K562 (cell line): ENCODE results near the gene AQR. TPM values are rescaled to one million over a fixed set of nuclear protein-coding genes. Genes with fewer than 3 reads are reported as not detected.

Source experiments
- ATAC-seq: fragments of 200-7000 bp; cut with Tn5 transposase; 3 replicates; pipeline ENCODE4 v1.9.1; 2020; ENCODE audit warnings: moderate library complexity
- BruUV-seq: library from RNA; stranded (reverse); fragments of 400-500 nt; replicated peaks from 2 replicates; lab custom pipeline; 2021; lab: Mats Ljungman, UMichigan
- CTCF ChIA-PET: fragments of 300-600 bp; formaldehyde crosslinking; extraction: SDS; loops from one replicate; lab custom pipeline; 2021; ENCODE audit warnings: low intra/inter-chr PET ratio; lab: Yijun Ruan, JAX
- POLR2A ChIA-PET: fragments of 300-600, 350-650 bp; sonication (Branson Sonifier 250); formaldehyde crosslinking; extraction: SDS; loops from one replicate; lab custom pipeline; 2021; ENCODE audit warnings: antibody characterized with exemption, inconsistent platforms; lab: Yijun Ruan, JAX
- DNase-seq, 4 experiments: peaks; one replicate each; pipeline versions ENCODE4 v3.0.0 to v3.0.0-alpha.2; 2011 to 2018; ENCODE audit warnings: low spot score in 3 of 4, mixed read lengths in 3 of 4; ENCODE audit errors: extremely low read depth in 1 of 4
- FAIRE-seq: peaks from 2 replicates; lab custom pipeline; 2011; peaks lifted over from hg19 to GRCh38; lab: Jason Lieb, UNC
- H2AFZ ChIP-seq: 2 replicates; pipeline ENCODE4 v1.6.0; 2011; ENCODE audit warnings: low read depth, low read length, control low read depth, inconsistent platforms
- H3K27ac ChIP-seq: fragments of 200-600 bp; 3 replicates; pipeline ENCODE4 v1.8.0; 2011; ENCODE audit warnings: low read depth, mild to moderate bottlenecking, control low read depth, inconsistent platforms, low read length, moderate library complexity, mixed read lengths; ENCODE audit errors: extremely low read depth
- H3K27me3 ChIP-seq, 2 experiments: fragments of 300-600 bp in 1 of 2; 2 replicates in 1 of 2; 3 replicates in 1 of 2; pipeline versions ENCODE4 v1.6.0 to v1.8.0; 2011; ENCODE audit warnings: inconsistent platforms in 2 of 2, low read length in 2 of 2, mild to moderate bottlenecking in 1 of 2, mixed read lengths in 1 of 2, moderate library complexity in 1 of 2; ENCODE audit not compliant: control insufficient read depth in 2 of 2, insufficient read depth in 2 of 2
- H3K36me3 ChIP-seq: fragments of 300-600 bp; 3 replicates; pipeline ENCODE4 v1.8.0; 2011; ENCODE audit warnings: mild to moderate bottlenecking, low read length, inconsistent platforms; ENCODE audit not compliant: control insufficient read depth, insufficient read depth
- H3K4me1 ChIP-seq, 2 experiments: fragments of 200-600 bp in 1 of 2; replicated peaks in 1 of 2; 2 replicates in 1 of 2; 3 replicates in 1 of 2; pipeline versions ENCODE4 v1.5.1 to v1.8.0; 2011; ENCODE audit warnings: inconsistent platforms in 2 of 2, low read length in 2 of 2, mild to moderate bottlenecking in 1 of 2, mixed read lengths in 1 of 2, moderate library complexity in 1 of 2; ENCODE audit not compliant: control insufficient read depth in 2 of 2, insufficient read depth in 2 of 2
- H3K4me2 ChIP-seq: 2 replicates; pipeline ENCODE4 v1.6.1; 2011; ENCODE audit warnings: low read length, control low read depth, inconsistent platforms, mixed read lengths; ENCODE audit not compliant: insufficient read depth
- H3K4me3 ChIP-seq: fragments of 200-600 bp; sonication (generic), shearing (Covaris generic); 2 replicates; pipeline ENCODE4 v1.5.1; 2016; ENCODE audit warnings: control low read depth, inconsistent platforms
- H3K79me2 ChIP-seq: fragments of 200-600 bp; 3 replicates; pipeline ENCODE4 v1.8.0; 2011; ENCODE audit warnings: low read length, inconsistent platforms; ENCODE audit not compliant: control insufficient read depth, insufficient read depth
- H3K9ac ChIP-seq, 2 experiments: 2 replicates each; pipeline versions ENCODE4 v1.6.0 to v1.6.1; 2011; ENCODE audit warnings: low read depth in 2 of 2, low read length in 2 of 2, control low read depth in 1 of 2, inconsistent platforms in 1 of 2, mild to moderate bottlenecking in 1 of 2, mixed read lengths in 1 of 2; ENCODE audit not compliant: insufficient read depth in 1 of 2
- H3K9me1 ChIP-seq: one replicate; pipeline ENCODE4 v1.6.0; 2011; ENCODE audit warnings: inconsistent platforms, mild to moderate bottlenecking, low read length, moderate library complexity; ENCODE audit not compliant: control insufficient read depth, insufficient read depth
- H3K9me3 ChIP-seq: replicated peaks from 2 replicates; pipeline ENCODE4 v1.5.1; 2011; ENCODE audit warnings: low read depth, low read length, inconsistent platforms; ENCODE audit not compliant: control insufficient read depth, insufficient read depth
- H4K20me1 ChIP-seq: replicated peaks from 2 replicates; pipeline ENCODE4 v1.6.1; 2011; ENCODE audit warnings: low read length, inconsistent platforms, mixed read lengths; ENCODE audit not compliant: control insufficient read depth, insufficient read depth
- ARID1B ChIP-seq: fragments of 450-650 bp; IDR thresholded peaks from 2 replicates; pipeline ENCODE4 v1.6.1; 2016; ENCODE audit warnings: antibody characterized with exemption, mild to moderate bottlenecking, inconsistent platforms
- DNMT1 ChIP-seq: fragments of 450-650 bp; IDR thresholded peaks from 2 replicates; pipeline ENCODE4 v1.6.1; 2016; ENCODE audit warnings: antibody characterized with exemption, mild to moderate bottlenecking
- HNRNPH1 ChIP-seq: fragments of 200-400 bp; formaldehyde crosslinking; optimal IDR thresholded peaks from 2 replicates; pipeline ENCODE3; 2017; ENCODE audit warnings: low read depth, mild to moderate bottlenecking, low read length, moderate library complexity
- HOXB6 ChIP-seq: fragments of 250-450 bp; sonication (Bioruptor Pico); IDR thresholded peaks from 2 replicates; pipeline ENCODE4 v1.5.1; 2022; ENCODE audit warnings: mild to moderate bottlenecking, borderline replicate concordance
- WGBS: fragments of 100-300 bp; shearing (Covaris generic); methylation state at CpG from one replicate; pipeline ENCODE4 v1.1.6; 2016; ENCODE audit warnings: low coverage, mixed read lengths; ENCODE audit not compliant: insufficient coverage; ENCODE audit errors: missing lambda C conversion rate; 5-methylcytosine and 5-hydroxymethylcytosine counted together
- in situ Hi-C: fragments of 300-500 bp; cut with MboI; formaldehyde crosslinking; loops from 4 replicates; pipeline ENCODE4 v1.15.0; 2018; ENCODE audit warnings: inconsistent platforms, mixed read lengths
- intact Hi-C: fragments of 100-400 bp; cut with micrococcal nuclease; formaldehyde crosslinking; loops from 2 replicates; pipeline ENCODE4 v1.14.2; 2022
- polyA plus RNA-seq, 8 experiments: library from polyadenylated mRNA; depleted of rRNA in 4 of 8; stranded (reverse) in 5 of 8; unstranded in 3 of 8; fragments of >200 nt; fragmentation: Nextera tagmentation in 2 of 8; fragmentation: Illumina TruSeq in 1 of 8; extraction: Ambion mirVana in 2 of 8; extraction: Trizol in 1 of 8; gene quantifications; 2 replicates each; pipeline versions ENCODE4 v1.2.1 to v1.2.3, GENCODE V29; 2011 to 2014; ENCODE audit warnings: inconsistent platforms in 1 of 8, missing spikeins in 1 of 8
- total RNA-seq, 7 experiments: library from RNA; depleted of rRNA in 6 of 7; stranded (reverse); fragments of >200 nt in 6 of 7; fragmentation: Illumina TruSeq in 2 of 7; extraction: Trizol in 2 of 7; gene quantifications; 2 replicates each; pipeline versions ENCODE4 v1.2.1 to v1.2.3, GENCODE V29; 2011 to 2021; ENCODE audit warnings: low replicate concordance in 1 of 7
- TF ChIP-seq, protein P1 (sequence below): conservative IDR thresholded peaks from 2 replicates; pipeline ENCODE4 v1.6.1; 2011; ENCODE audit warnings: low read depth, mild to moderate bottlenecking, low read length; ENCODE audit not compliant: control insufficient read depth
- TF ChIP-seq, protein P2 (sequence below): fragments of 450-650 bp; IDR thresholded peaks from one replicate; pipeline ENCODE4 v1.6.1; 2018; ENCODE audit warnings: mild to moderate bottlenecking, moderate library complexity; ENCODE audit not compliant: partially characterized antibody

The AQR gene
- total and polyA plus RNA-seq, 9 of the 15 experiments (the other 6 are each of a cell fraction or from before 2014, with no cell fraction given): 22.0 to 62.9 (median 39.3) TPM

GRCh38 chr15:34849364-34849959, 120.1 kb downstream of the AQR start:
- H3K9me1 ChIP-seq: no peaks in the 10 kb centered on the region
- POLR2A ChIA-PET: interaction anchor here (0.7 to 1.6 kb wide), 3 partner anchors 8 to 14 kb away, joined by 3 to 6 read pairs (median 4); no protein-coding TSS in a partner anchor
- in situ Hi-C loops: no loop called here
- no peaks in the 10 kb centered on the region for H3K9me3 ChIP-seq
- no peak overlapping the region for H3K27ac ChIP-seq
- no peaks in the 10 kb centered on the region; a peak in 2 of 5 replicates for H3K4me1 ChIP-seq
- H2AFZ ChIP-seq: no peak overlapping the region
- H3K9ac ChIP-seq: no peak overlapping the region
- H3K4me2 ChIP-seq: no peak overlapping the region
- DNase-seq (no peak), FAIRE-seq (peak; percentile 32), ATAC-seq (no peak; the same call in 1 of the 3 replicates)
- H3K27me3 ChIP-seq: no peaks in the 10 kb centered on the region
- TF ChIP-seq, protein P1, sequence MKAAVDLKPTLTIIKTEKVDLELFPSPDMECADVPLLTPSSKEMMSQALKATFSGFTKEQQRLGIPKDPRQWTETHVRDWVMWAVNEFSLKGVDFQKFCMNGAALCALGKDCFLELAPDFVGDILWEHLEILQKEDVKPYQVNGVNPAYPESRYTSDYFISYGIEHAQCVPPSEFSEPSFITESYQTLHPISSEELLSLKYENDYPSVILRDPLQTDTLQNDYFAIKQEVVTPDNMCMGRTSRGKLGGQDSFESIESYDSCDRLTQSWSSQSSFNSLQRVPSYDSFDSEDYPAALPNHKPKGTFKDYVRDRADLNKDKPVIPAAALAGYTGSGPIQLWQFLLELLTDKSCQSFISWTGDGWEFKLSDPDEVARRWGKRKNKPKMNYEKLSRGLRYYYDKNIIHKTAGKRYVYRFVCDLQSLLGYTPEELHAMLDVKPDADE: no peak
- TF ChIP-seq, protein P2, sequence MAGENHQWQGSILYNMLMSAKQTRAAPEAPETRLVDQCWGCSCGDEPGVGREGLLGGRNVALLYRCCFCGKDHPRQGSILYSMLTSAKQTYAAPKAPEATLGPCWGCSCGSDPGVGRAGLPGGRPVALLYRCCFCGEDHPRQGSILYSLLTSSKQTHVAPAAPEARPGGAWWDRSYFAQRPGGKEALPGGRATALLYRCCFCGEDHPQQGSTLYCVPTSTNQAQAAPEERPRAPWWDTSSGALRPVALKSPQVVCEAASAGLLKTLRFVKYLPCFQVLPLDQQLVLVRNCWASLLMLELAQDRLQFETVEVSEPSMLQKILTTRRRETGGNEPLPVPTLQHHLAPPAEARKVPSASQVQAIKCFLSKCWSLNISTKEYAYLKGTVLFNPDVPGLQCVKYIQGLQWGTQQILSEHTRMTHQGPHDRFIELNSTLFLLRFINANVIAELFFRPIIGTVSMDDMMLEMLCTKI: no peak
- TF ChIP-seq HOXB6 (CRISPR knock-in tag) (no peak), ARID1B (no peak), DNMT1 (no peak), HNRNPH1 (no peak)
- BruUV-seq: no TSS peak
- WGBS: 95% methylated on average over 3 of the region's 3 CpGs
- H4K20me1 ChIP-seq: no peaks in the 10 kb centered on the region
- peaks cover 1% of the 10 kb centered on the region; the same call in 1 of the 3 replicates for H3K36me3 ChIP-seq
- intact Hi-C loops: no loop called here
- CTCF ChIA-PET: no interaction called here
- no peak overlapping the region for H3K4me3 ChIP-seq
- H3K79me2 ChIP-seq: no peaks in the 10 kb centered on the region
